ENCODE measurements around the gene OPN1MW3.
"Not testable (repeated sequence)": the region's sequence is repeated elsewhere in the genome, so short reads cannot be mapped to it uniquely, and the experiment has no call there.

Gene OPN1MW3

GRCh38 chrX:154296731-154297130, 39.3 kb downstream of the OPN1MW3 start:
- no peak for DNase-seq (ENCODE audit: low read depth)

GRCh38 chrX:154298312-154298711, 40.9 kb downstream of the OPN1MW3 start:
- no peak for DNase-seq (ENCODE audit: low read depth)

- no peak for DNase-seq (ENCODE audit: low read depth)
Measured at GRCh38 chrX:154300816-154301215, 43.4 kb downstream of the OPN1MW3 start.

GRCh38 chrX:154302998-154303397, 45.6 kb downstream of the OPN1MW3 start:
- DNase-seq (ENCODE audit: low read depth): not testable (repeated sequence)

- DNase-seq (ENCODE audit: low read depth): no peak
Measured at GRCh38 chrX:154303476-154303875, 46.1 kb downstream of the OPN1MW3 start.

GRCh38 chrX:154304846-154305245, 47.5 kb downstream of the OPN1MW3 start:
- DNase-seq (ENCODE audit: low read depth): no peak

- no peak for DNase-seq (ENCODE audit: low read depth)
Measured at GRCh38 chrX:154305541-154306205, 48.3 kb downstream of the OPN1MW3 start.

- no peak for DNase-seq (ENCODE audit: low read depth)
Measured at GRCh38 chrX:154307202-154307601, 49.8 kb downstream of the OPN1MW3 start.

GRCh38 chrX:154308108-154308946, 50.9 kb downstream of the OPN1MW3 start:
- DNase-seq (ENCODE audit: low read depth): no peak

GRCh38 chrX:154309041-154309775, 51.8 kb downstream of the OPN1MW3 start:
- DNase-seq (ENCODE audit: low read depth): no peak

GRCh38 chrX:154310616-154311536, 53.5 kb downstream of the OPN1MW3 start:
- no peak for DNase-seq (ENCODE audit: low read depth)

GRCh38 chrX:154312116-154312515, 54.7 kb downstream of the OPN1MW3 start:
- no peak for DNase-seq (ENCODE audit: low read depth)

GRCh38 chrX:154313147-154313546, 55.8 kb downstream of the OPN1MW3 start:
- no peak for DNase-seq (ENCODE audit: low read depth)

GRCh38 chrX:154315416-154315815, 58.0 kb downstream of the OPN1MW3 start:
- no peak for DNase-seq (ENCODE audit: low read depth)

GRCh38 chrX:154317391-154317995, 60.1 kb downstream of the OPN1MW3 start:
- DNase-seq (ENCODE audit: low read depth): no peak

GRCh38 chrX:154320406-154320805, 63.0 kb downstream of the OPN1MW3 start:
- DNase-seq (ENCODE audit: low read depth): no peak
